Effector memory CD8-positive, alpha-beta T cell (primary cell): ENCODE data around the gene COLEC12.

Source experiments
- ATAC-seq: fragments of 150-1000 bp; cut with Tn5 transposase; replicated peaks from 2 replicates; pipeline ENCODE4 v1.10.0; 2021; ENCODE audit warnings: mild to moderate bottlenecking, moderate library complexity
- DNase-seq, 3 experiments: peaks; one replicate each; pipeline ENCODE4 v3.0.0; 2021
- H3K27ac Mint-ChIP-seq, 2 donors: one replicate each; pipeline ENCODE4 v1.8.0; 2022; ENCODE audit warnings: mild to moderate bottlenecking in 2 of 2, mixed read lengths in 2 of 2, moderate library complexity in 2 of 2
- H3K27me3 Mint-ChIP-seq, 2 donors: one replicate each; pipeline ENCODE4 v1.8.0; 2022; ENCODE audit warnings: mixed read lengths in 2 of 2
- H3K36me3 Mint-ChIP-seq: one replicate; pipeline ENCODE4 v1.8.0; 2022; ENCODE audit warnings: mild to moderate bottlenecking, moderate library complexity, mixed read lengths; ENCODE audit not compliant: insufficient read depth
- H3K4me1 Mint-ChIP-seq, 2 donors: one replicate each; pipeline ENCODE4 v1.8.0; 2022; ENCODE audit warnings: low read depth in 2 of 2, mixed read lengths in 2 of 2
- H3K4me3 Mint-ChIP-seq, 2 donors: one replicate each; pipeline ENCODE4 v1.8.0; 2022; ENCODE audit warnings: mild to moderate bottlenecking in 2 of 2, mixed read lengths in 2 of 2, moderate library complexity in 2 of 2
- H3K9me3 Mint-ChIP-seq, 2 donors: one replicate each; pipeline ENCODE4 v1.8.0; 2022; ENCODE audit warnings: mixed read lengths in 2 of 2

Gene COLEC12

DNA sequence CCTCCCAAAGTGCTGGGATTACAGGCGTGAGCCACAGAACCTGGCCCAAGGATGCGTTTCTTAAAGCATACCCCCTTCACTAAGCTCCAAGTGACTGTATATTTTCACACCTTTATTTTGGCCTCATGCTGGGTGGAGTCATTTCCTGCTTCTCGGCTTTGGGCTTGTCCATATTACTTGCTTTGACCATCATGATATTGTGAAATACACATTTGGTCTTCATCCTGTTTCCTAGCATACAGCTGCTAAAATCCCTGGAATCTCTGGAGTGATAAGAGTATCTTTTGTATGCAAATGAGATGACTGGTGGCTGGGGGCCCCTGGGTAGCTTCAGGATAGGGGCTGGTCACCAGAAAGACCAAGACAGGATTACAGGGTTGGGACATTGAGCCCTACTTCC lies 17.6 kb upstream of the COLEC12 start:
- Mint-ChIP-seq H3K36me3 (peaks cover 3% of the 10 kb centered on the region), H3K27me3 (peaks cover 17 to 25% of the 10 kb centered on the region in 2 donors), H3K4me3 (no peak overlapping the region), H3K9me3 (peaks cover 0 to 7% of the 10 kb centered on the region in 2 donors), H3K27ac (no peak overlapping the region), H3K4me1 (no peaks in the 10 kb centered on the region)
- DNase-seq (no peak), ATAC-seq (no peak)

DNA sequence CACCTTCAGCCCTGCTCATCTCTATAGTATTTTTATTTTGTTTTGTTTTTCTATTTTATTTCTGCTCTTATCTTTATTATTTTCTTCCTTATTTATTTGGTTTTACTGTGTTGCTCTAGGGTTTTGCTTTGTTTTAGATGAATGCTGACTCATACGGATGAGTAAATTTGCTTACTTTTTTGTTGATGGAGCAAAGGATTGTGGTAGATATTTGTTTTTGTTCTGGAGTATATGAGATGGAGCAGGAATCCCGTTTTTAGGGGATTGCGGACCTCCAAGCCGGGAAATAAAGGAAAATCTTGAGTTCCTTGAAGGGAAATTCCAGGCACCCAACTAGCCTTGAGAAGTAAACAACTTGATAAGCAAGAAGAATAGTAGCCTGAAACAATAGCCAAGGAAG lies 15.3 kb upstream of the COLEC12 start:
- Mint-ChIP-seq H3K36me3 (no peaks in the 10 kb centered on the region), H3K27ac (no peak overlapping the region), H3K9me3 (peaks cover 0 to 7% of the 10 kb centered on the region in 2 donors), H3K27me3 (peaks cover 17 to 25% of the 10 kb centered on the region in 2 donors), H3K4me3 (no peak overlapping the region), H3K4me1 (no peaks in the 10 kb centered on the region)
- DNase-seq (no peak), ATAC-seq (no peak)

DNA sequence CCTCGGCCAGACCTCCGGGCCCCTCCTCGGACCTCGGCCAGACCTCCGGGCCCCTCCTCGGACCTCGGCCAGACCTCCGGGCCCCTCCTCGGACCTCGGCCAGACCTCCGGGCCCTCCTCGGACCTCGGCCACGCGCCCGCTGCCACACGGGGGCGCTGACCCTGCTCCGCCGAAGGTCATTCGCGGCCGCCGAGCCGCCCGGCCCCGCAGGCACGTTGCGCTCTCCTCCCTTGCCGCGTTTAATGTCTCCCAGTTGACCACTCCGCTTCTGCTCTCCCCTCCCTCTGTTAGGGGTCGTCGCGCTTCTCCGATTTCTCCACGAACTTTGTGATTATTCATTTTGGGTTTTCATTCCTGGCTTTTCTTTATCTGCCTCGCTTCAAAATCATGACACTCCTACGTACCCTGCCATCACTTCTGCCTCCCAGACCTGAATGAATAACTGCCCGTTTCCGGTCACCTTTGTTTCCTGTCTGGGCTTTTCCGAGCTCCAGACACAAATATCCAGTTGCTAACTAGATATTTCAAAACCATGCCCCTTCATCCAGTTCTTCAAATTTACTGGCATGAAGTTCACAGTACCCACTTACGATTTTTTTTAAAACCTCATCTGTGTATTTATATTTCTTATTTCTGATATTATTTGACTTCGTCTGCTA lies 14.8 kb upstream of the COLEC12 start:
- no peak for ATAC-seq
- no peak overlapping the region for H3K27ac Mint-ChIP-seq

DNA sequence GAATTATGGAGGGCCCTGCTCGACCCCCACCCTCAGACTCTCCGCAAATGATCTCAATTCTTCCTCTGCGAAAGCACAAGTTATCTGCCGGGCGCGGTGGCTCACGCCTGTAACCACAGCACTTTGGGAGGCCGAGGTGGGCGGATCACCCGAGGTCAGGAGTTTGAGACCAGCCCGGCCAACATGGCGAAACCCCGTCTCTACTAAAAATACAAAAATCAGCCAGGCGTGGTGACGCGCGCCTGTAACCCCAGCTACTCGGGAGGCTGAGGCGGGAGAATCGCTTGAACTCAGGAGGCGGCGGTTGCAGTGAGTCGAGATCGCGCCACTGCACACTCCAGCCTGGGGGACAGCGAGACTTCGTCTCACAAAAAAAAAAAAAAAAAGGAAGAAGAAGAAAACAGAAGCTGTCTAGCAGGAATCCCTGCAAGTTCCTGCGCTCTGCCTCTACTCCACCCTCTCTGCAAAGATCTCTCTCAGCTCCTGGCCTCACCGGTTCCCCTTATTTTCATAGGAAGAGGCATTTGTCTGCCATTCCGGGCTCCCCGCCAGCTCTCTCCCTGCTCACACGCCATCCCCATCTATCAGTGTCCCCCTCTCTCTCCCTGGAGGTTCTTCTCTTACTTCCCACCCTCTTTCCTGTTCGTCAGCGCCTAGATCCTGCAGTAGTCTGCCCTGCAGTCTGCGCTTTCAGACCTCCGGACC lies 13.5 kb upstream of the COLEC12 start:
- Mint-ChIP-seq H3K27ac (no peak overlapping the region), H3K36me3 (no peaks in the 10 kb centered on the region), H3K4me1 (no peaks in the 10 kb centered on the region), H3K9me3 (peaks cover 0 to 7% of the 10 kb centered on the region in 2 donors), H3K4me3 (no peak overlapping the region), H3K27me3 (peaks cover 17 to 18% of the 10 kb centered on the region in 2 donors)
- ATAC-seq (no peak), DNase-seq (no peak)

More for the DNA sequence above, 14.8 kb upstream of the COLEC12 start:
- Mint-ChIP-seq H3K4me3 (no peak overlapping the region), H3K27me3 (peaks cover 17 to 21% of the 10 kb centered on the region in 2 donors), H3K36me3 (no peaks in the 10 kb centered on the region), H3K4me1 (no peaks in the 10 kb centered on the region), H3K9me3 (peaks cover 0 to 7% of the 10 kb centered on the region in 2 donors)
- DNase-seq: no peak

DNA sequence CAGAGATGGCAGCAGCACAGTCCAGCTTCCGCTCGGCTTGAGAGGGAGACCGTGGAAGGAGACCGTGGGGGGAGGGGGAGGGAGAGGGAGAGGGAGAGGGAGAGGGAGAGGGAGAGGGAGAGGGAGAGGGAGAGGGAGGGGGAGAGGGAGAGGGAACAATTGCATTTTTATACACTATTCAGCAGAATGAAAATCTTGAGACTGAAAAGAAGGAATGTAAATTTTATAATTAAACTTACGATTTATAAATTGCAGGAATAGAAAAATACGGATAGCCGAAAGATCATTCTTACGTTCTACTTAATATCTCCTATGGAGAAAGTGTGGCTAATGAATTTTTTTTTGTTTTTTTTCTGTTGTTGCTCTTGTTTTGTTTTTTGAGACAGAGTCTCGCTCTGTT lies 12.5 kb upstream of the COLEC12 start:
- H3K9me3 Mint-ChIP-seq: peaks cover 0 to 7% of the 10 kb centered on the region in 2 donors
- H3K4me1 Mint-ChIP-seq: no peaks in the 10 kb centered on the region
- no peak for DNase-seq
- no peak overlapping the region for H3K27ac Mint-ChIP-seq
- no peak overlapping the region for H3K4me3 Mint-ChIP-seq
- no peak for ATAC-seq
- H3K27me3 Mint-ChIP-seq: peaks cover 8 to 9% of the 10 kb centered on the region in 2 donors
- H3K36me3 Mint-ChIP-seq: no peaks in the 10 kb centered on the region

DNA sequence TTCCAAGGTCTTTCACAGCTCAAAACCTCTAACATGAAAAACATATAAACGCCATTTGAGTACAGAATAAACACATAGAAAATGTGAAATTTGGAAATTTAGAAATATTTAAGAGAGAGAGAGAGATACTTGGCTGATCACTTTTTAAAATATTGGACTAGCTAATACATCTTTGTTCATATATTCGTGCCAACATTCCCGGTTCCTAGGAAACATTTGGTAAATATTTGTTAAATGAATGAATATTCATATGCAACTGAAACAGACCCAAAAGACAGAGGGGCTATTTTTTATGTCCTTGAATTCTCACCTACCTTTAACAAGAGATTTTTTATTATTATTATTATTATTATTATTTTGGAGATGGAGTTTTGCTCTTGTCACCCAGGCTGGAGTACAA lies 8.3 kb upstream of the COLEC12 start:
- no peaks in the 10 kb centered on the region for H3K9me3 Mint-ChIP-seq
- H3K4me3 Mint-ChIP-seq: no peak overlapping the region
- no peak overlapping the region for H3K27ac Mint-ChIP-seq
- DNase-seq: no peak
- no peak for ATAC-seq
- no peaks in the 10 kb centered on the region for H3K4me1 Mint-ChIP-seq
- H3K27me3 Mint-ChIP-seq: peaks cover 12 to 18% of the 10 kb centered on the region in 2 donors
- no peaks in the 10 kb centered on the region for H3K36me3 Mint-ChIP-seq

DNA sequence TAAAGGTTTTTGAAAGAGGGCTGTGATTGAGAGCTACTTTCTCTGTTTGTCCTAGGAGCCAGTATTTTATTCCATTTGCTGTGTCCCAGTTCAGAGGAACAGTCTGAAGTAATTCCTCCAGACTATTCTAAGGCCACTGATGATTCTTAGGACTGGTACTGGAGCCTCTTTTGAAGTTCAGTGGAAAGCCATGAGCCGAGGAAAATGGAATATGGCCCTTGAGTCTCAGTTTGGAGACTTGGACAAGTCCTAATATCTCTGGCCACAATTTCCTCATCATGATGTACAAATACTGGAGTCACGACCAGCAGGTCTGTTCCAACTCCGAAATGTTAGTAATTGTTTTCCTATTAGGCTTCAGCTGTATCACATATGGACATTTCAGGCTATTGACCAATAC lies 7.1 kb upstream of the COLEC12 start:
- Mint-ChIP-seq H3K4me1 (no peaks in the 10 kb centered on the region), H3K4me3 (no peak overlapping the region), H3K9me3 (no peaks in the 10 kb centered on the region), H3K27ac (no peak overlapping the region), H3K27me3 (peaks cover 12 to 18% of the 10 kb centered on the region in 2 donors), H3K36me3 (no peaks in the 10 kb centered on the region)
- DNase-seq (no peak), ATAC-seq (no peak)

DNA sequence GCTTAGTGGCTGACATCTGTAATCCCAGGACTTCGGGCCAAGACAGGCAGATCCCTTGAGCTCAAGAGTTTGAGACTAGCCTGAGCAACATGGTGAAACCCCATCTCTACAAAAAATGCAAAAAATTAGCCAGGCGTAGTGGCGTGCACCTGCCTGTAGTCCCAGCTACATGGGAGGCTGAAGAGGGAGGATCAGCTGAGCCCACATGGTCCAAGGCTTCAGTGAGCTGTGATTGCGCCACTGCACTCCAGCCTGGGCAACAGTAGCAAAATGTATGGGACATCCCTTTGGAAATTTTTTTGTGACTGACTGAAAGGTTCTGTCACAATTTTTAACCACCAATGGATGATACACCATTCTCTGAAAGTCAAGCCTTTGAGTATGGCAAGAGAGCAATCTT lies 6.3 kb upstream of the COLEC12 start:
- Mint-ChIP-seq H3K27ac (no peak overlapping the region), H3K36me3 (no peaks in the 10 kb centered on the region), H3K4me1 (no peaks in the 10 kb centered on the region), H3K9me3 (no peaks in the 10 kb centered on the region), H3K4me3 (no peak overlapping the region), H3K27me3 (peaks cover 12 to 18% of the 10 kb centered on the region in 2 donors)
- DNase-seq (no peak), ATAC-seq (no peak)

DNA sequence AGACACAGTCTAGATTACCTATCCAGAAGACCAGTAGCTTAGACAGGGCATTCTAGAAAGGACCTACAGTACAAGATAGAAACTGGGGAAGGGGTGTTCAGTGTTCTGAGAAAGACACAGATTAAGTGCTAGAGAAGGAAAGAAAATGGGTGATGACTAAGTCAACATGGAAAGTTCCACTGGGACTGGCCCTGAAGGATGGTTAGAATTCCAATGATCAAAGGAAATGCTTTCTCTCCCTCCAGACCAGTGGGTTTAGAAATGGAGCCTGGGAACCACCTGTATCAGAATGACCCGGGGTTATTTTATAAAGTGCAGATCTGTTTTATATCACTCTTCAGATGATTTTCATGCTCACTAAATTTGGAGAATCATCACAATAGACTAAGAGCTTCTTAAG lies 5.8 kb upstream of the COLEC12 start:
- Mint-ChIP-seq H3K36me3 (no peaks in the 10 kb centered on the region), H3K4me1 (no peaks in the 10 kb centered on the region), H3K4me3 (no peak overlapping the region), H3K9me3 (no peaks in the 10 kb centered on the region), H3K27me3 (peaks cover 14 to 22% of the 10 kb centered on the region in 2 donors), H3K27ac (no peak overlapping the region)
- ATAC-seq: no peak
- DNase-seq: no peak

DNA sequence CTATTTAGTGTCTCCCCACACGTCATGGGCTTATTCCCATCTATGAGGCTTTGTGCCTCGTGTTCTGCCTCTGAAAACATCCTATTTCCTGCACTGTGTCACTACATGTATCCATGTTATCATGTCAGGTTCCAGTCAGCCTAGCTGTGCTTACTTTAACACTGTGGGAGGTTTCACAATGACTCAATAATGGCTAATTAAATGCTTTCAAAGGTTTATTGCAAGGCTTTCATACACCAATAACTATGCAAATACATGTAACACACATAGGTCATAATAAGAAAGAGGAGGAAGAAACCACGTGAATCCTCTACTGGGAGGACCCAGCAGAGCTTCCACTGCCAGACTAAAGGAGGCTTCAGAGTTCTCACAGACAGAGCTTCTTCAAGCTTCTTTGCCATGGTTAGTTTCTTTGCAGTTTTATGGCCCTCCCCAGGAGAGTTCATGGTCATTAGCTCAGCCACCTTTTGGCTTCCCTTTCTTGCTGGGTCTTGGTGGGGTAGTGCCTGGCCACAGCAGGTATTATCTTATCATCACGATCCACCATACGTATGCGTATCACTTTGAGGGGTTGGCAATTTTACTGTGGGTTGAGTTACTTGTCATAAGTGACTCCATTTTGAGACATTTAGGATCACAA lies 5.1 kb upstream of the COLEC12 start:
- Mint-ChIP-seq H3K4me3 (no peak overlapping the region), H3K9me3 (no peaks in the 10 kb centered on the region), H3K27me3 (peaks cover 21 to 28% of the 10 kb centered on the region in 2 donors), H3K4me1 (no peaks in the 10 kb centered on the region), H3K27ac (no peak overlapping the region), H3K36me3 (no peaks in the 10 kb centered on the region)
- no peak for ATAC-seq
- DNase-seq: no peak

DNA sequence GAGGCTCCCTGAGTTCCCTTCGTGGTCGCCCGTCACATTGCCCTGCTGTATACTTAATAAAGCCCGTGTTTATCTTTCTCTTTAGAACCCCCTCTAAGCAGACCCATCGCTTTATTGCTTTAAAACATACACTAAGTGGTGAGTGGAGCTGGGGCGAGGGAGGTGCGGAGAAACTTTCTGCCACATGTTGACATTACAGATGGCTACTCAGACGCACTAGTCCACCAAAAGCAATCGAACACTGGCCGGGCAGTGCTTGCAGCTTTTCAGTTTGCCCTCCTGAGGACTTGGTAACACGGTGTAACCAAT lies 859 bp upstream of the COLEC12 start:
- H3K4me1 Mint-ChIP-seq: peaks cover 0 to 4% of the 10 kb centered on the region in 2 donors
- no peak overlapping the region for H3K27ac Mint-ChIP-seq
- peaks cover 46 to 53% of the 10 kb centered on the region in 2 donors for H3K27me3 Mint-ChIP-seq
- DNase-seq: no peak
- peak overlapping the region in 1 of 2 donors; percentile 38 for H3K4me3 Mint-ChIP-seq
- ATAC-seq: no peak
- H3K9me3 Mint-ChIP-seq: no peaks in the 10 kb centered on the region
- H3K36me3 Mint-ChIP-seq: no peaks in the 10 kb centered on the region

DNA sequence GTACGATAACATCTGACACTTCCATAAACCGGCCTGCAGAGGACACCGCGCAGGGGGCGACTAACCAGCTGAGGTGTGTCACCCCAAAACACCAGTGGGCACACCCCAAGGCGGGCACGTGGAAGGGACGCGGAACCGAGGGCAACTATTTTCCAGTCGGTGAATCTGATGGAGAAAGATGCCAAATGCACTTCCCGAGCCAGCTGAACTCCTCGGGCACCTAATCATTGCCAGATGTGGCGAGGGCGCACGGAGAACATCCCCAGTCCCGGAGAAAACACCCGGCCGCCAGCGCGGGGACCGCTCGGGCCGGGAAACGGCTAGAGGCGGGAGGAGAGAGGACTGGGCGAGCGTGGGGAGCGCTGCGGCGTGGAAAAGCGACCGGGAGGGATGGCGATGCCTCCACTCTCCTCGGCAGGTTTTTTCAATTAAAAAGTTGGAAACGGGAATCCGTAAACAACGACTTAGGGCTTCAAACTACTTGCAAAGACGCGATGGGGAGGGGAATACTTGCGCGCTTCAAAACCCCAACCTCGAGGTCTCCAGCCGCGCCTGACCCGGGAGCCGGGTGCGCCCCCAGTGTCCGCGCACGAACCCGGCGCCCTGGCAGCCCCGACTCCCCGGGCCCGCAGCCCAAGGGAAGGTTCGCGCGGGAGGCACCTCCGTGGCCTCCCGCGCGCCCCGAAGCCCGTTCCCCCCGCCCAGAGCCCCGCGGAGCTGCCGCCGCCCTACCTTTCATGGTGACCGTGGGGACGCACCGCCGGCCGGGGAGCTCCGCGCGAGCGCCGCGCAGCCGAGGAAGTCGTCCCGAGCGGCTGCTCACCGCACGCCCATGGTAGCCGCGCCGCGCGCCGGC lies 497 bp downstream of the COLEC12 start:
- no peak overlapping the region for H3K4me3 Mint-ChIP-seq
- no peaks in the 10 kb centered on the region for H3K9me3 Mint-ChIP-seq
- peaks cover 0 to 4% of the 10 kb centered on the region in 2 donors for H3K4me1 Mint-ChIP-seq
- no peak for ATAC-seq
- peaks cover 40 to 44% of the 10 kb centered on the region in 2 donors for H3K27me3 Mint-ChIP-seq
- H3K36me3 Mint-ChIP-seq: no peaks in the 10 kb centered on the region
- DNase-seq: no peak
- no peak overlapping the region for H3K27ac Mint-ChIP-seq

DNA sequence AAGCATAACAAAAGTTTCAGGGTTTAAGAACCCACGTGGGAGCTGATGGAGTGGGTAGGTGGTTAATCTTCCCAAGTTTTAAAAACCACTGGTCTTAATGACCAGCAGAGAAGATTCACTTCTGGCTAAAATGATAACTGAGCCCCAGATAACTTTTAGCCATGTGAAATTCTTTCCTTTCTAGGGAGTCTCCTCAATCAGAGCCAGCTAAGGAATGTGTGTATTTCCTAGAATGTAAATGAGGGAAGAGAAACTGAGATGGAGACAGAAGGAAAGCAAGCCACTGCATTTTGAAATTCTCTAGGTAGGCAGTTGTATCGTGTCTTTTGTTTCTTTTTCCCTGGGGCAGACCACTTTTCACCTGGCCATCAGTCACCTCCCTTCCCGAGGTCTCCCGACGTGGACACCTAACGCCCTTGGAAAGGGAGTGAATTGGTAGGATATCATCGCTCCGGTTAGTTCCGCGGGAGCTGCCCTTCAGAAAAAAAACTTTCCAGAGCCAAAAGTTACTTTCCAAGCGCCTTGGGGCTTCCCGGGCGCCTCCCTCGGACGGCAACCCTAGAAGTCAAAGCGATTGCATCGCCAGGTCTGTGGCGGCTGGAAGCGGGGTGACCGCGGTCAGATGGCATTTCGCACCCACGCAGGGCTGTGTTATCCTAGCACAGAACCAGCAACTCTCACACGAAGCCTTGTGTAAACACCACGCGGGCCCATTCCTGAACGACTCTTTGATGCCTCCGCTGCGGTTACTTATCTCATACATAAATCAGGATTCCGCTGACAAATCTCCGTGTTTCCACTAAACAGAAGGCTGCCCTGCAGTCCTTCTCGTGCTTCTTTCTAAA lies 1.3 kb downstream of the COLEC12 start:
- no peak for DNase-seq
- H3K9me3 Mint-ChIP-seq: no peaks in the 10 kb centered on the region
- peaks cover 0 to 4% of the 10 kb centered on the region in 2 donors for H3K4me1 Mint-ChIP-seq
- no peak overlapping the region for H3K27ac Mint-ChIP-seq
- H3K27me3 Mint-ChIP-seq: peaks cover 37 to 39% of the 10 kb centered on the region in 2 donors
- no peaks in the 10 kb centered on the region for H3K36me3 Mint-ChIP-seq
- H3K4me3 Mint-ChIP-seq: no peak overlapping the region
- ATAC-seq: no peak
